Stimulated activated CD8-positive, alpha-beta memory T cell treated with anti-CD3 and anti-CD28 coated beads, Interleukin-2, amount 100 ng/mL, for 1 hour (primary cell): ENCODE results near the gene VDAC2.
"Not testable (repeated sequence)": the region's sequence is repeated elsewhere in the genome, so short reads cannot be mapped to it uniquely, and the experiment has no call there.

Experiments
- DNase-seq, 2 donors: peaks; one replicate each; pipeline ENCODE4 v3.0.0-alpha.2; 2020; ENCODE audit warnings: low read depth in 2 of 2

The VDAC2 gene, protein sequence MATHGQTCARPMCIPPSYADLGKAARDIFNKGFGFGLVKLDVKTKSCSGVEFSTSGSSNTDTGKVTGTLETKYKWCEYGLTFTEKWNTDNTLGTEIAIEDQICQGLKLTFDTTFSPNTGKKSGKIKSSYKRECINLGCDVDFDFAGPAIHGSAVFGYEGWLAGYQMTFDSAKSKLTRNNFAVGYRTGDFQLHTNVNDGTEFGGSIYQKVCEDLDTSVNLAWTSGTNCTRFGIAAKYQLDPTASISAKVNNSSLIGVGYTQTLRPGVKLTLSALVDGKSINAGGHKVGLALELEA

DNA sequence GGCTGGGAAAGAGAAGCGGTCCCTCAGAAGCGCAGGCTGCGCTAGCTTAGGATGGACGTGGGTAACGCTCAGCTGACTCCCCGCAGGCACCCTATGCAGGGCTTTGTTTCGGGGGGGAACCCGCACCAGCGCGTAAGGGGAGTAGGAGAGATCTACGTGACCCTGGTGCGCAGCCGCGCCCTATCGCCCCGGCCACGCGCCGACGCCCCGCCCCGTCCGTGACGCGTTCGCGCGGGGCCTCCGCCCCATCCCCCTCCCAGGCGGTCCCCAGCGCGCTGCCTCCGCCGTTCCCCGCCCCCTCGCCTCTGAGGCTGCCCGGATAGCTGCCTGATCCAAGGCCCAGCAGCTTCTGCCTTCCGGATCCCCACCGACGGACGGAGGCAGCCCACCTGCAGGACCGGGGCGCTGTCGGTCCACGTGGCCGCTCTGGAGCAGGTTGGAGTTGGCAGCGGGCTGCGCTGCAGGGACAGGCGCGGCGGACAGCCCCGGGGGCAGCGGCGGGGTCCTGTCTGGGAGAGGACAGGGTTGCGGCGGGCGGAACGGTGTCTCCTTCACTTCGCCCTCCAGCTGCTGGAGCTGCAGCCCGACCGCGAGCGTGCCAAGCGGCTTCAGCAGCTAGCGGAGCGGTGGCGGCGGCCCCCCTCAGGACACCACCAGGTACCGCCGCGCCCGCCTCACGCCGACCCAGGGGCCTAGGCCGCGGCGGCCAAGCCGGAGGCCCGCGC is at the start of gene VDAC2:
VDAC2 (plus strand) TSS at position 515 of the 725 bp plus-strand sequence. CDS start 363 bp downstream, outside the sequence.
- DNase-seq = peak; percentile 93 to 94

DNA sequence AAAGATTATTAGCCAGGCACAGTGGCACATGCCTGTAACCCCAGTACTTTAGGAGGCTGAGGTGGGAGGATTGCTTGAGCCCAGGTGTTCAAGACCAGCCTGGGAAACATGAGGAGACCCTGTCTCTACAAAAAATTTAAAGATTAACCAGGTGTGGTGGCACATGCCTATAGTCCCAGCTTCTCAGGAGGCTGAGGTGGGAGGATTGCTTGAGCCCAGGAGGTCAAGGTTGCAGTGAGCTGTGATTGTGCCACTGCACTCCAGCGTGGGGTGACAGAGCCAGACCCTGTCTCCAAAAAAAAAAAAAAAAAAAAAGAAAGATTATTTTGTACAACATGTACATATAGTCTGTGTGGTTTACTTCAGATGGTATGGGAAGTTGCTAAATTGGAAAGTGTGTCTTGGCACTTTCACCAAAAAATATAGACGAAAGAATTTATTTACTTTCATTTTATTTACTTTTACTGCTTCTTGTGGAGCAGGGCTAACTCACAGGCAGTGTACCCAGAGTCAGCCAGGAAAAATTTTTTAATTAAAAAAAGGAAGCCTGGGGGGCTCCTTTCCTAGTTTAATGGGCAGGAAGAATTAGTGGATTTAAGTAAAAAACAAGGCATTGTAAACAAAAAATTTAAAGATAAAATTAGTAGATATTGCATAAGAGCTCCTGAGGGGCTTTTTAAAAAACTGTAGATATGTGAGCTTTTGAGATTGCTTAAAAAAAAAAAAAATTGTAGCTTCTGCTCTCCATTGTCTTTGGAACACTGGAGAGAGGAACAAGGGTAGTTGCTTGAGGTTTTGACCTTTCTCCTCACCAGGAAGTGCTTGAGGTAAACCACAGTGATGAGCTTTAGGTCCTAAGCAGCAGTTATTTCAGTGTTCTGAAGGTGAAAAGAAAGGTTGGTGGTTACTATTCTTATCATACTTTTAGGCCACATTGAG is 44.6 kb upstream of the VDAC2 start:
- DNase-seq = no peak

DNA sequence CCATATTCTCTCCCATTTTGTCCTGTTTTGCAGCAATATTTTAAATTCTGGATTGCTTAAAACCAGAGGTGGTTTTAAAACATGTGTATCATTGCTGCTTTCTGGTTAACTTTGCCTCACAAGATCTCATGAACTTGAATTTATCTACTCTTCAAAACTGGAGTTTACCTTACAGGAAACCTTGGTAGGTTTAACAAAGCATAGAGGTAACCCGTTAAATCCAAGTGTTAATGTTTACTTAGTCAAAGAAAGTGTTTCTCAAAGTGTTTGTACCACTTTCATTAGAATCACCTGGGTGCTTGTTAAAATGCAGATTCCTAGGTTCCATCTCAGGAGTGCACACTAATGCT is 44.0 kb upstream of the VDAC2 start:
- no peak for DNase-seq

DNA sequence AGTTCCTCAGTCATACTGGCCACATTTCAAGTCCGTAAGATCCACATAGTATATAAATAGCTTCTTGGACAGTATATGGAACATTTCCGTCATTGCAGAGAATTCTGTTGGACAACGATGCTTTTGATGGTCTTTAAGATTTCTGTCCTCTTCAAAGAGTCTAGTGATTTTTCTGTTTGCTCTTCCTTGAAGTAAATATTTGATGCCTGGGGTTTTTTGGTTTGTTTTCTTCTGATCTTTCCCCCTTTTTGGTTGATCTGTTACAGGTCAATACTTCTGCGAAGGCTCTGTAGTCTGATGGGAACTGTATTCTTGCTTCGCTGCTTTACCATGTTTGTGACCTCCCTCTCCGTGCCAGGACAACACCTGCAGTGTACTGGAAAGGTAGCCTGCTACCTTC is 42.3 kb upstream of the VDAC2 start:
- no peak for DNase-seq

DNA sequence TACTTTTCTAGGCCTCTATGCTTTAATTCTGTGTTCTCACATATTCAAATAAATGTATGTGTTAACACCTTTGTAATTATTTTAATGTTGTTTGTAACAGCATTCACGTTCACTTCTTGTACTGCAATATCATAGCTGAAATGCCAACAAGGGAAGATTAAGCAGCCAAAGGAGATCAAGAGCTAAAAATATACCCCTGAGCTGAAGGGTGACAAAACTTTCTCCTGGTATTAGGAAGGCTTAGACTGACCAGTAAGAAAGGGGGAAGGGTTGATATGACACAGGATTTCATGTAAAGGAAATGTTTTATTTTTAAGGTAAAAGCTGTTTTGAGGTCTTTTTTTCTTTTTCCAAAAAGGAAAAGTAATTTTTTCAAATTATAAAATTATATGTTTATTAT is 40.4 kb upstream of the VDAC2 start:
- DNase-seq = no peak

DNA sequence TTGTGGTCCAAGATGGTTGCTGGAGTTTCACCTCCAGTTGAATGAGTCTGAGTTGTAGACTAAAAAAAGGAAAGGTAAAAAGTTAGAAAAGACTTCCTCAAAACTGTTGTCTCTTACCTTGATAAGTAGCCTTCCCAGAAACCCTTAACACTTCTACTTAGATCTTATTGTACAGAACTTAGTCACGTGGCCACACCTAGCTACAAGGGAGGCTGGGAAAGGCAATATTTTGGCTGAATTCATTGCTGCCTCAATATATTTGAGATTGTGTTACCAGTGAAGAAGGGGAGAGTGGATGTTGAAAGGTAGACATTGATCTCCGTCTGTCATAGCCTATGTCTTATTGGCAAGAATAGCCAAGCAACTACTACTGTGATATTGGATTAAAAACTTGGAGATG is 35.5 kb upstream of the VDAC2 start:
- no peak for DNase-seq

DNA sequence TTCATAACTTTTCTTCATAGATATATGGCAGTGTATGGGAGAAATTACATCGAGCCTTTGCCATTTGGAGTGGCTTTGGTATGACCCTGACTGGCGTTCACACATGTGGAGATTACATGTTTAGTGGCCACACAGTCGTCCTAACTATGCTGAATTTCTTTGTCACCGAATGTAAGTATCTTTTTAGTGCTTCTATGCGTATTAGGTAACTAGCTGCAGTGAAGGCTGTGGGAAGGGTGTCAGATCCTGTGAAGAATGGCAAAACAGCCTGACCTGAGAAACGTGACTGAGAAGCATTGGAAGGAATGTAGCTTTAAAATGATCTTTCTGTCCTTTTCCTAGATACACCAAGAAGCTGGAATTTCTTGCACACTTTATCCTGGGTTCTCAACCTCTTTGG is 34.5 kb upstream of the VDAC2 start:
- DNase-seq = no peak

DNA sequence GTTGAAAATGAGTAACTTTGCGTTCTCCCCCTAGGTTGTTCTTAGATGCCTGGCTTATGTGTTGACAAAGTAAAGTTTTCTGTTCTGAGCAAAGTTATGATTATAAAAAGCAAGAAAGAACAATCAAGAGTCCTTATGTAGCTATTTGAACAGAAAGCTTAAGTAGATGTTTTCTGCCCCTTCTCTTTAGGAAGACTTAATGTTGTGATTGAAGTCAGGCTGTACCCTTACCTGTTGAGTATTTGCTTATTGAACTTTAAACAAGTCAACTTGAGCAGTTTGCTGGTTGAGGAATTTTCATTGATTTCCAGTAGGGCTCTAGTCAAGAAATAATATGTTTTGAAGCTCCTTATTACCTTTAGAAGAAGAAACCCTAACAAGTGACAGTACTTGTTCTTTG is 33.9 kb upstream of the VDAC2 start:
- DNase-seq = no peak

DNA sequence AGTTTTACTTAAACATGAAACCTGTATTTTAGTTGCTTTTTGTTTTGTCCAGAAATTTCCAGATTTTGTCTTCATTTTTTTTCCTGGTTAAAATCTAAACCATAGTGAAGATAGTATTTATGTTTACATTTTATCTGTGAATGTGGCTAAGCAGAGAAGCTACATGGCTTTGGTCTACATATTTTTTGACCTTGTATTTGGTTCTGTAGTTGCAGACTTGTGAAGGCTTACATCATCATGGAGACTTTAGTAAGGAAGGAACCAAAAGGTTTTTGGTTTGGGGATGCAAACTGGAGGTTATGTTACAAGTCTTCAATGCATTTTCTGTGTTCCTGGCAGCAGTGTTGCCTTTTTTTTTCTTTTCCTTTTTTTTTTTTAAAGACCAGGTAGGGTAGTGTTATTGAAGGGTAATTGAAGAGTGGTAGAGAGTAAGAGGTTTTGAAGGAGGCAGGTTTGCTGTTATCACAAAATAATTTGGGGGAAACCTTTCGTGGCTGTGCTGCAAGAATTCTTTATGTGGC is 30.9 kb upstream of the VDAC2 start:
- no peak for DNase-seq

DNA sequence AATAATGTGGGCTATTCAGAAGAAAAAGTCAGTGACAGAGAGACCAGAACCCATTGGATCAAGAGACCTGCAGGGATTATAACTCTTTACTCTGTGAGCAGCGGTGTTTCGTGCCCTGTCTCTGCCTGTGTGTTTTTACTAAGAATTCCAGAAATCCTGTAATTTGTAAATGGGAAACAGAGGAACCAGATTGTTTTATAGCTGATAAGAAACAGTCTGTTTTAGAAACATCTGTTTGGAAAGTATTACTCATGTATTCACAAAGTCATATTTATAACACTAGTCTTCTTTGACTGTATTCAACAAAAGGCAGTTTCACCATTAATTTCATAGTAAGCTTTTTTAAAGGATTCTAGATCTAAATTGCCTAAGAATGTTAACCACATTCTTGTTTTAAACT is 30.0 kb upstream of the VDAC2 start:
- DNase-seq = no peak

DNA sequence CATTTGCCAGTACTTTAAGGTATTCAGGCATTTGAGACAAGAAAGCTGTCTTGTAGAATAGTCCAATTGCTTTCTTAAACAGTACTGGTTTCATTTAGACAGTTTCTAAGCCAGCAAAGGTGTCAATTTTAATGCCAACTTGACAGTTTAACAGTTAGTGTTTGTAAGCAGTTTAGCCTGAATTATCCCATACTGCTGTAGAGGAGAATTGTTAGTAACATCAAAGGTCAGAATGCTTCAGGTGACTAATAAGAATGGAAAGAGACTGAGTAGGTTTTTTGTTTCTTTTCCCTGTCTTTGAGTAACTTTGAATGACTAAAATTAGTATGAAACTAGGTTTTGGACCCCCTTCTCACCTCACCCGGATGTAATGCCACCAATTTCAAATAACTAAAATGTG is 29.5 kb upstream of the VDAC2 start:
- DNase-seq = no peak

DNA sequence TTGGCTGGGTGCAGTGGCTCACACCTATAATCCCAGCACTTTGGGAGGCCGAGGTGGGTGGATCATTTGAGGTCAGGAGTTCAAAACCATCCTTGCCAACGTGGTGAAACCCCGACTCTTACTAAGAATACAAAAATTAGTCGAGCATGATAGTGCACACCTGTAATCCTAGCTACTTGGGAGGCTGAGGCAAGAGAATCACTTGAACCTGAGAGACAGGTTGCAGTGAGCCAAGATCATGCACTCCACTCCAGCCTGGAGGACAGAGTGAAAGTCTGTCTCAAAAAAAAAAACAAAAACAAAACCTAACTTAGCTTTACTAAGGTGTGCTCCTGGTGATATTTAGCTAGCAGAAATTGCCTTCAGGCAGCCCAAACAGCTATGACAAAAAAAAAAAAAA is 24.3 kb upstream of the VDAC2 start:
- DNase-seq = no peak

DNA sequence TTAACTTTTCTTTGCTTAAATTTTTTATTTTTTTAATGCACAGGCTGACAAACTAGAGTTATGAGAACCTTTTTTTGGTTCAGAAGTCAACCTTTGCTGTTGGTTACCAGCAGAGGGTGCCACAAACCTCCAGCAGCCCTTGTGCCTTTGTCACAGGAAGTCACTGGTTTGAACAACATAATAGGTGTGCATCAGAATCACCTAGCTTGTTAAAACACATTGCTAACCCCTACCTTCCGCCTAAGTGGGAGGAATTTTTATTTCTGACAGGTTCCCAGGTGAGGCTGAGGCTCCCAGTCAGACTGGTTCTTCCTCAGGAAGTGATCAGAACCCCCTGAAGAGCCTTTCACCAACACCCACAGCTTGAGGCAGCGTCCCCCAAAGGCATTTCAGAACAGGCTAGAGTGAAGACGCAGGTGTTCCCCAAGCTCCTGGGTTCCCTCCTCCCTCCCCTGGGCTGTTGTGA is 22.6 kb upstream of the VDAC2 start:
- peak; percentile 38 to 47 for DNase-seq

DNA sequence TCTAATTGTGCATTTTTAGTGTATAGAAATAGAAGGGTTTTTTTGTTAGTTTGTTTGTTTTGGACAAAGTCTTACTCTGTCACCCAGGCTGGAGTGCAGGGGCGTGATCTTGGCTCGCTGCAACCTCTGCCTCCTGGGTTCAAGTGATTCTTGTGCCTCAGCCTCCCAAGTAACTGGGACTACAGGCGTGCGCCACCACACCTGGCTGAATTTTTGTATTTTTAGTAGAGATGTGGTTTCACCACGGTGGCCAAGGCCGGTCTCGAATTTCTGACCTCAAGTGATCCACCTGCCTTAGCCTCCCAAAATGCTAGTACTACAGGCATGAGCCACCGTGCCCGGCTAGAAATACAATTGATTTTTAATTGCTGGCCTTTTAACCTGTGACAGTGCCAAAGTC is 22.1 kb upstream of the VDAC2 start:
- not testable (repeated sequence) for DNase-seq

DNA sequence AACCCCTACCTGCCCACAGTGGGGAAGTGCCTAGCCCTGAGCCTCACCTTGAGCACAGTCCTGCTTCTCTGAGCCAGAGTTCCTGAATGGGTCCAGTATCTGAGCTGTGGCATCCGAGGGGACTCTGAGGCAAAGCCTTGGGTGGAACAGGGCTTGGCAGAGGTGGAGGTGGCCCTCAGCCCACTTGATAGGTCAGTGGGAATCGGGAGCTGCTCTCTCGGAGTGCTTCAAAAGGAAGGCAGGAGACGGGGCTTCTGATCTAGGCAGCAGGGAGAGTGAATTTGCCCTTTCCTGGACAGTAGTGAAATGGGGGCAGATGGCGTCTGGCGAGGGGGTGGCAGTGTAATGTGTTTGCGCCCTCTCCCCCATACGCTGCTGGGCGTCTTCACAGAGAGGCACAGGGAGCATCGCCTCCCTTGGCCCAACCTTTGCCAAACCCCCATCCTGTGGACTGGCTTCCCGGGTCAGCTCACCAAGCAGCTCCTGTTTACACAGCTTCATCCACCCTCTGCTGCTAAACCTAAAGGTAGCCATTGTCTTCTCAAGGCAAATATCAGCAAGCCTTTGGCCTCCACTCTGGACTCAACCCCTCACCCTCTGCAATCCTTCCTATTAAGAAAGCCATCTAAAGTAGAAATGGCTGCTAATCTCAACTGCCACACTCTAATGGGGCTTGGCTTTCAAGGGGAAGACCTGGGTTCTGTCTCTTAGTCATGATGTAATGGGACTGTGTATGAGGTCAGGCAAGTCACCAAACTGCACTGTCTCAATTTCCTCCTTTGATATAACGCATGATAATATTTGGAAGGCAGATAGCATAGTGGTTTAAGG is 21.1 kb upstream of the VDAC2 start:
- DNase-seq = no peak

DNA sequence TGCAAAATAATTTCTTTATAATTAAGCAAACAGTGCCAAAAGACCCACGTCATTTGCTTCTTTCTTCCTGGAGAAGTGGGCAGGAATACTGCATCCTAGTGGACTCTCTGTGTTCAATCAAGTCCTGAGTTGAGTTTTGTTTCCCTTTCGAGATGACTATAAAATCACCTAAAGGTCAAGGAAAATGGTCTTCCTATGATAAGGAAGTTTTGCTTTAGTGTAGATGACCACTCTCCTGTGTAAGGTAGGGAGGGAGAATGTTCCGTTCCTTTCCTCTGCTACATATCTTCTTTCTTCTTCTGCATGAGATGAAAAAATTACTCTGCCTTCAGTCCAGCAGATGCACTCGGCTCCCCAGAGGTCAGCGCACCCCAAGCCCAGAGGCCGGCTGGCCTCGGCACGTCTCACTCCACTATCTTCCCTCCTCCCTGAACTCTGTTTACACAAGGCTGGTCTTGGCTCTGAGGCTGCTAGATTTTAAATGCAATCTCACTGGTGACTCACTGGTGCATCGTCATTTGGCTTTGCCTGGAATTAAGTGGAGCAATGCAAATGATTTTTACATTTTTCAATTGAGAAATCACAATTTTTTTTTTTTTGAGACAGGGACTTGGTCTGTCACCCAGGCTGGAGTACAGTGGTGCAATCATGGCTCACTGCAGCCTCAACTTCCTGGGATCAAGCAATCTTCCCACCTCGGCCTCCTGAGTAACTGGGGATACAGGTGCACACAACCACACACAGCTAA is 18.6 kb upstream of the VDAC2 start:
- DNase-seq = no peak

DNA sequence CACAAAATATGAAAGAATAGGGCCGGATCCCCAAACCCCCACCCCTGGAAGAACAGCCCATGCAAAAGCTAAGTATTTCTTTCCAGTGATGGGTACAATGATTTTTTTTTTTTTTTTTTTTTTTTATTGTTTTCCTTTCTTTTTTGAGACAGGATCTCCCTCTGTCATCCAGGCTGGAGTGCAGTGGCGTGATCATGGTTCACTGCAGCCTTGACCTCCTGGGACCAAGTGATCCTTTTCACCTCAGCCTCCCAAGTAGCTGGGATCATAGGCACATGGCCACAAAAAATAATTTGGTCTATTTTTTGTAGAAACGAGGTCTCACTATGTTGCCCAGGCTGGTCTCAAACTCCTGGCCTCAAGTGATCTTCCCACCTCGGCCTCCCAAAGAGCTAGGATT is 16.0 kb upstream of the VDAC2 start:
- not testable (repeated sequence) for DNase-seq

DNA sequence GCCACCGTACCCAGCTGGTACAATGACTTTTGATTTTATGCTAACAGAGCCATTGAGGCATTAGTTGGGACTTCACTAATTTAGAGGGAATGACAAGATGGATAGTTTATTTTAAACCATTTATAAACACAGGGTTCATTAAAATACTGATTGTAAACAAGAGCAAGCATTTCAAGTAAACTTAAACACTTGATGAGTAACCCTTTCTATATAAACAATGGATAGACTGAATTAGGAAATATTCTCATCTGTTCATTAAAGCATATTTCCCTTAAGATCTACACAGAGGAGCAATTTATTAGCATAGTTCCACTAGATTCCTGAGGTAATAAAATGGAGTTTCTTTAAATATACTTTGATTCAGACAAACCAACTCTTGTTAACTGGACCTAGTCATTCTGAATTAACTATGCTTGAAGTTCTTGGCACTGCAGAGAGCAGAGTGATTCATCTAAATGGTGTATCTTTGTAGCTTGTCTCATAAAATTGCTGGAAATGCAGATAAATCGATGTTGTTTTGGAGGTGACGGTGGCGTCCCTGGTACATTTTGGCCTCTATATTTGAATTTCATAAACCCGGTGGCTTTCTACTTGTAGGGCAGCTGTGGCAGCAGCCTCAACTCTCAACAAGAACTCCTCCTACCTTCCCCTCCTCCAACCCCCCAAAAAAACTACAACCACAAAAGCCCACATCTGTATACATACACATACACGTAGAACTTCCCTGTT is 15.4 kb upstream of the VDAC2 start:
- DNase-seq = no peak

DNA sequence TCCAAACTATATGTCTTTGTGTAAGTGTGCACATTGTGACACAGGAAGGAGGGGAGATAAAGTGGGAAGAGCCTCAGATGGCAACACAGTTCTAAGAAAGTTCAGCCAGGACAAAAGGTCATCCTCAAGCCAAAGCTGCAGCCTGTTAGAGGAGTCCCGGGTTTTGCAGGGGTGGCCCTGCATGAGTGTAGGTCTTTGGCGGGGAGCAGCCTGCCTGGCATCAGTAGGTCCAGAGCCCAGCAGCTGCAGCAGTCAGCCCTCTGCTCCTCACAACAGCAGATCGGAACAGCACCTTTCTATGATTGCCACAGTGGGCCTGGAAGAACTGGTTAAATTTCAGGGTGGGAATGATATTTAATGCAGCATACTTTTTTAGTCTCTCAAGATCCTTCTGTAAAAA is 13.5 kb upstream of the VDAC2 start:
- no peak for DNase-seq

DNA sequence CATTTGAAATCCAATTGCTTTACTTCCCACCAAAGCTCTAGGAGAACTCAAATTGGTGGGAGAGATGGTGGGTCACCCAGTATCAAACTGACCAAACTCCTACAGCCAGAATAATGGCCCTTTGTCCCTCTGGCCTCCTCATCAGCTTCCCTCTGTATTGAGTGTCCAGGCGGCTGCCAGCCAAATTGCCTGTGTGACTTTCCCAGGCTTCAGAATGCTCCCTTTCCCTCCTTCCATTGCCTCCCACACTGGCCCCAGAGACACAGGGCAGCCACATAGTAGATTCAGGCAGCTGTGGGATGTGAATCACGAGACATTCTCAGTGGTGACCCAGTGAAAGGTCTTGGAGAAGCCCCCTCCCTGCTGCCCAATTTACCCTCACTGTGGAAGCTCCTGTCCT is 12.7 kb upstream of the VDAC2 start:
- DNase-seq = no peak
